ENCODE measurements around the gene LDB3.
"Not testable (repeated sequence)": the region's sequence is repeated elsewhere in the genome, so short reads cannot be mapped to it uniquely, and the experiment has no call there.

The LDB3 gene

GRCh38 chr10:86727470-86727869 lies 59.2 kb downstream of the LDB3 start:
- in situ Hi-C loops (cut with MboI; ENCODE audit: low sequenced_read_pairs): no loop called here

GRCh38 chr10:86728056-86728455 lies 59.7 kb downstream of the LDB3 start:
- in situ Hi-C loops (cut with MboI; ENCODE audit: low sequenced_read_pairs): no loop called here

- in situ Hi-C loops (cut with MboI; ENCODE audit: low sequenced_read_pairs): no loop called here
These were observed 61.4 kb downstream of the LDB3 start for GRCh38 chr10:86729677-86730076.

GRCh38 chr10:86730227-86730626 lies 61.9 kb downstream of the LDB3 start:
- in situ Hi-C loops (cut with MboI; ENCODE audit: low sequenced_read_pairs): no loop called here

- in situ Hi-C loops (cut with MboI; ENCODE audit: low sequenced_read_pairs): no loop called here
These were observed 64.5 kb downstream of the LDB3 start for GRCh38 chr10:86732771-86733170.

- in situ Hi-C loops (cut with MboI; ENCODE audit: low sequenced_read_pairs): no loop called here
These were observed 65.0 kb downstream of the LDB3 start for GRCh38 chr10:86733260-86733671.

- in situ Hi-C loops (cut with MboI; ENCODE audit: low sequenced_read_pairs): no loop called here
These were observed 66.1 kb downstream of the LDB3 start for GRCh38 chr10:86734207-86734988.

- in situ Hi-C loops (cut with MboI; ENCODE audit: low sequenced_read_pairs): not testable (repeated sequence)
These were observed 67.0 kb downstream of the LDB3 start for GRCh38 chr10:86735278-86735677.

- in situ Hi-C loops (cut with MboI; ENCODE audit: low sequenced_read_pairs): no loop called here
These were observed 73.9 kb downstream of the LDB3 start for GRCh38 chr10:86742230-86742629.

GRCh38 chr10:86744067-86744725 lies 75.9 kb downstream of the LDB3 start:
- in situ Hi-C loops (cut with MboI; ENCODE audit: low sequenced_read_pairs): no loop called here

GRCh38 chr10:86747796-86748581 lies 79.7 kb downstream of the LDB3 start:
- in situ Hi-C loops (cut with MboI; ENCODE audit: low sequenced_read_pairs): no loop called here

- in situ Hi-C loops (cut with MboI; ENCODE audit: low sequenced_read_pairs): no loop called here
These were observed 81.5 kb downstream of the LDB3 start for GRCh38 chr10:86749854-86750253.

GRCh38 chr10:86751477-86751876 lies 83.2 kb downstream of the LDB3 start:
- in situ Hi-C loops (cut with MboI; ENCODE audit: low sequenced_read_pairs): no loop called here

- in situ Hi-C loops (cut with MboI; ENCODE audit: low sequenced_read_pairs): no loop called here
These were observed 84.0 kb downstream of the LDB3 start for GRCh38 chr10:86752311-86752710.

GRCh38 chr10:86753051-86753450 lies 84.7 kb downstream of the LDB3 start:
- in situ Hi-C loops (cut with MboI; ENCODE audit: low sequenced_read_pairs): no loop called here

- in situ Hi-C loops (cut with MboI; ENCODE audit: low sequenced_read_pairs): no loop called here
These were observed 85.5 kb downstream of the LDB3 start for GRCh38 chr10:86753638-86754434.

GRCh38 chr10:86755454-86755739 lies 87.1 kb downstream of the LDB3 start:
- in situ Hi-C loops (cut with MboI; ENCODE audit: low sequenced_read_pairs): no loop called here

- in situ Hi-C loops (cut with MboI; ENCODE audit: low sequenced_read_pairs): no loop called here
These were observed 87.6 kb downstream of the LDB3 start for GRCh38 chr10:86755740-86756510.

- in situ Hi-C loops (cut with MboI; ENCODE audit: low sequenced_read_pairs): no loop called here
These were observed 88.3 kb downstream of the LDB3 start, which contains the start of gene BMPR1A for GRCh38 chr10:86756511-86757112. Gene BMPR1A (plus strand): TSS chr10:86756619. CDS start chr10:86876019, 119,400 bp downstream.
